MCF 10A (cell line): Measurements from ENCODE around the gene ANK2. TPM values are rescaled to one million over a fixed set of nuclear protein-coding genes. Genes with fewer than 3 reads are reported as not detected.
A peak's percentile ranks its signal among the peaks of the same experiment; 100 is the strongest.

Source experiments
- BruUV-seq: library from RNA; stranded (reverse); fragments of 400-500 nt; replicated peaks from 2 replicates; lab custom pipeline; 2021; lab: Mats Ljungman, UMichigan
- CTCF ChIA-PET: fragments of 300-600 bp; sonication (Branson Sonifier 250); formaldehyde crosslinking; extraction: SDS; loops from one replicate; lab custom pipeline; 2021; ENCODE audit warnings: antibody characterized with exemption, inconsistent platforms; lab: Yijun Ruan, JAX
- POLR2A ChIA-PET: fragments of 300-600, 350-650 bp; sonication (Branson Sonifier 250); formaldehyde crosslinking; extraction: SDS; loops from one replicate; lab custom pipeline; 2020; ENCODE audit warnings: antibody characterized with exemption, inconsistent platforms; lab: Yijun Ruan, JAX
- DNase-seq: peaks from one replicate; pipeline ENCODE4 v3.0.0-alpha.2; 2018; ENCODE audit not compliant: unreplicated experiment
- H3K27ac Mint-ChIP-seq: one replicate; pipeline ENCODE4 v1.8.0; 2022; ENCODE audit warnings: mild to moderate bottlenecking, low read depth, mixed read lengths; ENCODE audit not compliant: unreplicated experiment
- H3K27me3 Mint-ChIP-seq: one replicate; pipeline ENCODE4 v1.8.0; 2022; ENCODE audit warnings: mixed read lengths; ENCODE audit not compliant: insufficient read depth, unreplicated experiment
- H3K36me3 Mint-ChIP-seq: one replicate; pipeline ENCODE4 v1.8.0; 2022; ENCODE audit warnings: mild to moderate bottlenecking, moderate library complexity, mixed read lengths; ENCODE audit not compliant: insufficient read depth, unreplicated experiment
- H3K4me1 Mint-ChIP-seq: one replicate; pipeline ENCODE4 v1.8.0; 2022; ENCODE audit warnings: mixed read lengths; ENCODE audit not compliant: insufficient read depth, unreplicated experiment
- H3K4me3 Mint-ChIP-seq: one replicate; pipeline ENCODE4 v1.8.0; 2022; ENCODE audit warnings: mild to moderate bottlenecking, moderate library complexity, mixed read lengths; ENCODE audit not compliant: unreplicated experiment
- H3K9me3 Mint-ChIP-seq: one replicate; pipeline ENCODE4 v1.8.0; 2022; ENCODE audit warnings: mixed read lengths; ENCODE audit not compliant: unreplicated experiment
- CTCF ChIP-seq: fragments of 200-600 bp; IDR thresholded peaks from one replicate; pipeline ENCODE4 v1.8.0; 2022; ENCODE audit warnings: antibody characterized with exemption, mild to moderate bottlenecking; ENCODE audit not compliant: unreplicated experiment
- intact Hi-C: fragments of 100-400 bp; cut with micrococcal nuclease; formaldehyde crosslinking; loops from 2 replicates; pipeline ENCODE4 v1.14.1; 2022
- total RNA-seq: library from RNA; stranded (reverse); gene quantifications from 2 replicates; pipeline ENCODE4 v1.2.3, GENCODE V29; 2022

Gene ANK2
- total RNA-seq, 1 experiment from 2014 or later, result 37.4 TPM

GRCh38 chr4:113276464-113277170 lies 227.2 kb downstream of the ANK2 start:
- POLR2A ChIA-PET, result no interaction called here
- H3K36me3 Mint-ChIP-seq, result no peaks in the 10 kb centered on the region
- no peak for DNase-seq
- CTCF ChIA-PET, result interaction anchor here (0.8 kb wide), 1 partner anchor 171 kb away, joined by 5 read pairs; no protein-coding TSS in a partner anchor
- H3K27ac Mint-ChIP-seq, result no peak overlapping the region
- TF ChIP-seq CTCF, result no peak
- no peaks in the 10 kb centered on the region for H3K4me1 Mint-ChIP-seq
- no peaks in the 10 kb centered on the region for H3K27me3 Mint-ChIP-seq
- no peaks in the 10 kb centered on the region for H3K9me3 Mint-ChIP-seq
- BruUV-seq, result no TSS peak
- intact Hi-C loops, result loop anchor here (5.0 to 10.0 kb wide), 3 partner anchors 172 to 1418 kb away; partner anchors contain the start of gene CAMK2D
- H3K4me3 Mint-ChIP-seq, result no peak overlapping the region

- H3K4me3 Mint-ChIP-seq, result no peak overlapping the region
- CTCF ChIA-PET, result interaction anchor here (0.6 to 2.0 kb wide), 13 partner anchors 8 to 1100 kb away, joined by 3 to 10 read pairs (median 5); no protein-coding TSS in a partner anchor
- POLR2A ChIA-PET, result no interaction called here
- DNase-seq, result peak; percentile 90
- H3K9me3 Mint-ChIP-seq, result no peaks in the 10 kb centered on the region
- no TSS peak for BruUV-seq
- no peak overlapping the region for H3K27ac Mint-ChIP-seq
- H3K4me1 Mint-ChIP-seq, result no peaks in the 10 kb centered on the region
- no peaks in the 10 kb centered on the region for H3K27me3 Mint-ChIP-seq
- intact Hi-C loops, result loop anchor here (1.0 to 10.0 kb wide), 5 partner anchors 116 to 1416 kb away; partner anchors contain the start of gene CAMK2D
- TF ChIP-seq CTCF, result peak; percentile 80
- H3K36me3 Mint-ChIP-seq, result no peaks in the 10 kb centered on the region
Observed at GRCh38 chr4:113278324-113278934, 229.0 kb downstream of the ANK2 start.

- Mint-ChIP-seq H3K27ac (no peak overlapping the region), H3K9me3 (no peaks in the 10 kb centered on the region), H3K27me3 (no peaks in the 10 kb centered on the region), H3K36me3 (no peaks in the 10 kb centered on the region), H3K4me1 (peaks cover 3% of the 10 kb centered on the region), H3K4me3 (no peak overlapping the region)
- no TSS peak for BruUV-seq
- POLR2A ChIA-PET, result no interaction called here
- intact Hi-C loops, result no loop called here
- no peak for TF ChIP-seq CTCF
- CTCF ChIA-PET, result interaction anchor here (1.0 kb wide), 1 partner anchor 151 kb away, joined by 5 read pairs; no protein-coding TSS in a partner anchor
- no peak for DNase-seq
Observed at GRCh38 chr4:113285501-113285900, 236.0 kb downstream of the ANK2 start.

GRCh38 chr4:113288257-113288656 lies 238.8 kb downstream of the ANK2 start:
- Mint-ChIP-seq H3K4me3 (no peak overlapping the region), H3K9me3 (no peaks in the 10 kb centered on the region), H3K27me3 (no peaks in the 10 kb centered on the region), H3K4me1 (peaks cover 3% of the 10 kb centered on the region), H3K36me3 (no peaks in the 10 kb centered on the region), H3K27ac (no peak overlapping the region)
- intact Hi-C loops, result no loop called here
- ChIA-PET CTCF (interaction anchor here (1.3 kb wide), 1 partner anchor 107 kb away, joined by 3 read pairs; no protein-coding TSS in a partner anchor), POLR2A (no interaction called here)
- DNase-seq, result no peak
- no peak for TF ChIP-seq CTCF
- no TSS peak for BruUV-seq
